Astrocyte of the spinal cord (primary cell): ENCODE data around the gene TMEM198.
A peak's percentile ranks its signal among the peaks of the same experiment; 100 is the strongest.

Experiments
- DNase-seq: peaks from one replicate; pipeline ENCODE4 v3.0.0; 2011; ENCODE audit warnings: low read depth, low spot score
- H3K4me3 ChIP-seq: 2 replicates; pipeline ENCODE4 v1.5.1; 2011; ENCODE audit warnings: low read depth, mild to moderate bottlenecking, low read length, moderate library complexity
- CTCF ChIP-seq: IDR thresholded peaks from 2 replicates; pipeline ENCODE4 v1.5.1; 2012; ENCODE audit warnings: low read depth, mild to moderate bottlenecking, low read length, inconsistent platforms
- in situ Hi-C: cut with HindIII; loops from 2 replicates; pipeline ENCODE4 v1.10.0; 2017; ENCODE audit warnings: low sequenced_read_pairs

TMEM198 gene

DNA sequence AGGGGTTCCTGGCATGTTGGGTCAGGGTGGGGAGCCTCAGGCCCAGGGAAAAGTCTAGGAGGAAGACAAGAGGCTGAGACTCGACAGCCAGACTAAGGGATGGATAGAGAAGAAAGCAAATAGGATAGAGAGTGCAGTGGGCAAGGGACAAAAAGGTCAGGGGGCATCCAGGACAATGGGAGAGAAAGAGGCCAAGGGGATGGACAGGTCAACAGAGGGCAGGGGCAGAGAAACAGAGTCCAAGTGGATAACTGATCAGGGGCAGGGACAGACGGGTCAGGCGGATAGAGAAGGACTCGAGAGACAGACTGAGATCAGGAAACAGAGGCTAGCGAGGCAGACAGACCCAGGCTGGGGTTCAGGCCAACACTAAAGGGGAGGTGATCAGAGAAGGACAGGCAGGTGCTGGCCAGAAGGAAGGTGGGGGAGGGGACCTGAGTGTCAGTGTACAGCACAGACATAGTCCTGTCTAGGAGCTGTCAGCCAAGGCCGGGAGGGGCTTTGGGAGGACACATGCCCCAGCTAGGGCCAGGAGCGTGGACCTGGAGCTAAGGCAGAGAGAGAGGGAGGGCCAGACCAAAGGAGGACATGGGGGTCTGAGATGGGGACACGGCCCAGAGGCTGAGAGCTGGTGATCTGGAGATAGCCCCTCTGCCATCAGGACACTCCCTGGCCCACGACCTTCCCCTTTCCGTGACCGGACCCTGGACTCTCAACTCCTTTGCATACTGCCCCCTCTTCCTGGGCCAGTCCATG, 17.3 kb upstream of the TMEM198 start:
- TF ChIP-seq CTCF, result no peak
- in situ Hi-C loops, result no loop called here
- DNase-seq, result no peak
- H3K4me3 ChIP-seq, result no peak overlapping the region

GRCh38 chr2:219527076-219527394, 16.8 kb upstream of the TMEM198 start:
- no peak for TF ChIP-seq CTCF
- in situ Hi-C loops, result no loop called here
- DNase-seq, result no peak
- H3K4me3 ChIP-seq, result no peak overlapping the region

DNA sequence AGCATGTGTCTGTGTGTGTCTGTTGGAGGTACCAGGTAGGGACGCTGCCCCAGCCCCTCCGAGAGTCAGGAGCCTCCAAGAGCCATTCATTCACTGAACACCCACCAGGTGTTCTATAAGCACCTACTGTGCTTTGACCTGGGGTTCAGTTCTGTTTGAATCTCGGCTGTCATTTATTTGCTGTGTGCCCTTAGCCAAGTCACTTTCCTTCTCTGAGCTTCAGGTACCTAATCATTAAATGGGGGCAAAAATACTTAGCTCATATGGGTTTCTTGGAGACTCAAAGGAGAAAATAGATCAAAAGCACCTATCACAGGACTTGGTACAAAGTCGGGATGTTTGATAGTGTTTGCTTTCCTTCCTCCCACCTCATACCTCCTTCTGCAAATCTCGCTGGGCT, 16.4 kb upstream of the TMEM198 start:
- DNase-seq, result no peak
- no peak for TF ChIP-seq CTCF
- H3K4me3 ChIP-seq, result no peak overlapping the region
- in situ Hi-C loops, result no loop called here

GRCh38 chr2:219530048-219530963, 13.5 kb upstream of the TMEM198 start:
- peak; percentile 78 for DNase-seq
- in situ Hi-C loops, result no loop called here
- peak; percentile 95 for TF ChIP-seq CTCF
- H3K4me3 ChIP-seq, result peak overlapping the region; percentile 1

GRCh38 chr2:219531639-219532377, 12.0 kb upstream of the TMEM198 start:
- no peak overlapping the region for H3K4me3 ChIP-seq
- no peak for DNase-seq
- in situ Hi-C loops, result no loop called here
- no peak for TF ChIP-seq CTCF

DNA sequence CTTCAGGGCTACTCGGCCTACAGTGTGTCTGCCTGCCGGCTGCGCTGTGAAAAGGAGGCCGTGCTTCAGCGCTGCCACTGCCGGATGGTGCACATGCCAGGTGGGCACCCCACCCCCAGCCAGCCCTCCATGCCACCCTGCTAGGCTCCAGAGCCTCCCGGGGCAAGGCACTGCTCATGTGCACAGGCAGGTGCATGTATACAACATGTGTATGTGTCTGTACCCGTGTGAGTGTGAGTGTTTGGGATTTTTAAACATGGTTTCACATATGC, 11.5 kb upstream of the TMEM198 start:
- no peak for DNase-seq
- no peak overlapping the region for H3K4me3 ChIP-seq
- TF ChIP-seq CTCF, result no peak
- in situ Hi-C loops, result no loop called here
